C4-2B (cell line): ENCODE data around the gene ANKLE1.

Source experiments
- ZFX ChIP-seq: fragments of 450-650 bp; IDR thresholded peaks from 2 replicates; pipeline ENCODE4 v1.6.1; 2017
- TF ChIP-seq, protein P1 (sequence below): fragments of 450-650 bp; conservative IDR thresholded peaks from 2 replicates; pipeline ENCODE4 v1.5.1; 2017; ENCODE audit warnings: mild to moderate bottlenecking

DNA sequence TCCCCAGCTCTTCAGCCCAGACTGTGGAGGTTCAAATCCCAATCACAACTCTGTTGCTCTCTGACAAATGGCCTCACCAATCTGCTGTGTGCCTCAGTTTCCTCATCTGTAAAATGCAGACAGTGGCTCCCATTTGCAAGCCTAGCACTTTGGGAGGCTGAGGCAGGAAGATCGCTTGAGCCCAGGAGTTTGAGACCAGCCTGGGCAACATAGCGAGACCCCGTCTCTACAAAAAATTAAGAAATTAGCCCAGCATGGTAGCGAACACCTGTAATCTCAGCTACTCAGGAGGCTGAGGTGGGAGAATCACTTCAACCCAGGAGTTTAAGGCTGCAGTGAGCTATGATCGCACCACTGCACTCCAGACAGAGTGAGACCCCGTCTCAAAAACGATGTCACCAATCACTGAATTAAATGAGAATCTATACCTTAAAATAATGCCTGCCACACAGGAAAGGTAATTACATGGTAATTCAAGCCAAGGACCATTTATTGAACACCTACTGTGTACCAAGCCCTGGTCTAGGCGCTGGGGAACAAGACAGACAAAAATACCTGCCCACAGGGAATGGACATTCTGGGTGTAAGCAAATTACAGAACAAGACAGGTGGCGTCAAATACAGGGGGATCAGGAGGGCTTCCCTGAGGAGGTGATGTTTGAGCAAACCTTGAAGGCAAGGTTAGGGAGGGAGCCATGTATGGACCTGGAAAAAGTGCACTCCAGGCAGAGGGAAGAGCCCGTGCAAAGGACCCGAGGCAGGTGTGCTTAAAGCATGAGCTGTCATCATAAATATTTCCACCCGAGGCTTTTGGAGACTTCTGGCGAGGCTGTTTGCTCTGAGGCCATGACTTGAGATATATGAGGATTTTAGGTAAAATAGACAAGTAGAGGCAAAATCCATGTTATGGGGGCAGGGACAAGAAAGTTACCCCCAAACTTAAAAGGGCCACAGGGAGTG, 43.7 kb upstream of the ANKLE1 start:
- TF ChIP-seq, protein P1, sequence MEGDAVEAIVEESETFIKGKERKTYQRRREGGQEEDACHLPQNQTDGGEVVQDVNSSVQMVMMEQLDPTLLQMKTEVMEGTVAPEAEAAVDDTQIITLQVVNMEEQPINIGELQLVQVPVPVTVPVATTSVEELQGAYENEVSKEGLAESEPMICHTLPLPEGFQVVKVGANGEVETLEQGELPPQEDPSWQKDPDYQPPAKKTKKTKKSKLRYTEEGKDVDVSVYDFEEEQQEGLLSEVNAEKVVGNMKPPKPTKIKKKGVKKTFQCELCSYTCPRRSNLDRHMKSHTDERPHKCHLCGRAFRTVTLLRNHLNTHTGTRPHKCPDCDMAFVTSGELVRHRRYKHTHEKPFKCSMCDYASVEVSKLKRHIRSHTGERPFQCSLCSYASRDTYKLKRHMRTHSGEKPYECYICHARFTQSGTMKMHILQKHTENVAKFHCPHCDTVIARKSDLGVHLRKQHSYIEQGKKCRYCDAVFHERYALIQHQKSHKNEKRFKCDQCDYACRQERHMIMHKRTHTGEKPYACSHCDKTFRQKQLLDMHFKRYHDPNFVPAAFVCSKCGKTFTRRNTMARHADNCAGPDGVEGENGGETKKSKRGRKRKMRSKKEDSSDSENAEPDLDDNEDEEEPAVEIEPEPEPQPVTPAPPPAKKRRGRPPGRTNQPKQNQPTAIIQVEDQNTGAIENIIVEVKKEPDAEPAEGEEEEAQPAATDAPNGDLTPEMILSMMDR = no peak
- no peak for TF ChIP-seq ZFX
